Left colon (tissue), 2 donors: ENCODE measurements around the gene NXPE3. TPM values are rescaled to one million over a fixed set of nuclear protein-coding genes. Genes with fewer than 3 reads are reported as not detected.

ENCODE experiments used
- ATAC-seq: fragments of 200-7000 bp; cut with Tn5 transposase; one replicate; pipeline ENCODE4 v1.9.1; 2020; ENCODE audit warnings: mild to moderate bottlenecking, moderate library complexity
- DNase-seq, 2 donors: peaks; one replicate each; pipeline ENCODE4 v3.0.0-alpha.2; 2020
- intact Hi-C, 2 donors: fragments of 100-400 bp; cut with DNase I in 1 of 2; cut with micrococcal nuclease in 1 of 2; formaldehyde crosslinking; loops; one replicate each; pipeline versions ENCODE4 v1.11.2 to v1.14.0; 2022; cut with DNase I, micrococcal nuclease
- total RNA-seq, 2 donors: library from RNA; stranded (reverse); fragmentation: NEBNext Ultra II Directional; extraction: Animal tissue kit (Norgen Biotek cat#: 25700); gene quantifications; one replicate each; pipeline ENCODE4 v1.2.1, GENCODE V29; 2021
- donor health status: DM: no; HTN: no; CAD: no.
- donor health status: DM: yes; HTN: yes; CAD: no.

The NXPE3 gene
- total RNA-seq, 2 donors from 2014 or later, result 2.7 to 5.4 TPM

DNA sequence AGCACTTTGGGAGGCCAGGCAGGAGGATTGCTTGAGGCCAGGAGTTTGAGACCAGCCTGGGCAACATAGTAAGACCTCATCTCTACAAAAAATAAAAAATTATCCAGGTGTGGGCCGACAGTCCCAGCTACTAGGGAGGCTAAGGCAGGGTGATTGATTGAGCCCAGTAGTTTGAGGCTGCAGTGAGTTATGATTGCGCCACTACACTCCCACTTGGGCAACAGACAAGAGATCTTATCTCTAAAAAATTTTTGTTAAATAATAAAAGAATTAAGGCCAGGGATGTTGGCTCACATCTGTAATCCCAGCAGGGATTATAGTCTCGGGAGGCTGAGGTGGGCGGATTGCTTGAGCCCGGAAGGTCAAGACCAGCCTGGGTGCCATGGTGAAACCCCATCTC lies 44.5 kb downstream of the NXPE3 start:
- DNase-seq, result no peak
- intact Hi-C loops, result no loop called here
- no peak for ATAC-seq

DNA sequence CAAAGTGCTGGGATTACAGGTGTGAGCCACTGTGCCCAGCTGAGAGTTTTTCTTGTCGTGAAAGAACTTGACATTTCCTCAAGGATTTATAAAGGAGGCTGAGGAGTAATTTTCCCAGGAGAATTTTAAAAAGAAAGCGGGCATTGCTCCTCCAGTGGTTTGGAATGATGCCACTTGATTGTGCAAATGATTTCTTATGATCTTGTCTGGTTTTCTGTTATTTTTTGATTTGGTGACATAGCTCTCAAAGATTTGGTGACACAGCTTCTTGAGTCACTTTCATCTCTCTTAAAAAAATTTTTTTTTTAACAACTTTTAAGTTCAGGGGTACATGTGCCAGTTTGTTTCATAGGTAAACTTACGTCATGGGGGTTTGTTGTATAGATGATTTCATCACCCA lies 45.7 kb downstream of the NXPE3 start:
- ATAC-seq (no peak), DNase-seq (no peak)
- intact Hi-C loops, result no loop called here

GRCh38 chr3:101825904-101826445 lies 47.0 kb downstream of the NXPE3 start:
- intact Hi-C loops, result no loop called here
- DNase-seq (no peak), ATAC-seq (no peak)

GRCh38 chr3:101827211-101828174 lies 48.5 kb downstream of the NXPE3 start:
- DNase-seq (peak; percentile 84 to 85), ATAC-seq (peak; percentile 86)
- intact Hi-C loops, result no loop called here

GRCh38 chr3:101828276-101828675 lies 49.3 kb downstream of the NXPE3 start:
- ATAC-seq (no peak), DNase-seq (no peak)
- intact Hi-C loops, result no loop called here

GRCh38 chr3:101828691-101829436 lies 49.9 kb downstream of the NXPE3 start:
- intact Hi-C loops, result no loop called here
- ATAC-seq (peak; percentile 33), DNase-seq (peak; percentile 53 to 77)

- intact Hi-C loops, result no loop called here
- DNase-seq, result no peak
- ATAC-seq, result no peak
These were observed 50.4 kb downstream of the NXPE3 start for GRCh38 chr3:101829437-101829830.

DNA sequence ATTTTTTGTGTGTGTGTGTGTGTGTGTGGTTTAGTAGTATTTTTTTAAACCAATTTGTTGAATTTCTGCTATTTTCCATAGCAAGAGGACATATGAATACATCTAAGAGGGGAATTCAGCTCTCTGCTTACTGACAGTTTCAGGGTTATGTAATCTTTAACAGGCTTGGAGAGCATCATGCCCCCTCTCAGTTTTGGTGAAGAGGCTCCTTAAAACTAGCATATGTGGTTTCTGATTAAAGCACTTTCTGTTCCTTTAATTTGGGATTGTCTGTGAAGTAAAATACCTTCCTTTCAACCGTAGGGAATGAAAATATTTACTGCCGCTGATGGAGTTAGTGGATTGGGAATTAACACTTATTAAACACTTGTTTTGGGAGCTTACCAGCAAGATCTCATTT lies 50.9 kb downstream of the NXPE3 start:
- intact Hi-C loops, result no loop called here

GRCh38 chr3:101833446-101833974 lies 54.5 kb downstream of the NXPE3 start:
- ATAC-seq (peak; percentile 25), DNase-seq (no peak)
- intact Hi-C loops, result no loop called here

More for the DNA sequence above, 50.9 kb downstream of the NXPE3 start:
- DNase-seq (no peak), ATAC-seq (no peak)

GRCh38 chr3:101835676-101836075 lies 56.7 kb downstream of the NXPE3 start:
- DNase-seq, result no peak
- no peak for ATAC-seq
- intact Hi-C loops, result no loop called here

DNA sequence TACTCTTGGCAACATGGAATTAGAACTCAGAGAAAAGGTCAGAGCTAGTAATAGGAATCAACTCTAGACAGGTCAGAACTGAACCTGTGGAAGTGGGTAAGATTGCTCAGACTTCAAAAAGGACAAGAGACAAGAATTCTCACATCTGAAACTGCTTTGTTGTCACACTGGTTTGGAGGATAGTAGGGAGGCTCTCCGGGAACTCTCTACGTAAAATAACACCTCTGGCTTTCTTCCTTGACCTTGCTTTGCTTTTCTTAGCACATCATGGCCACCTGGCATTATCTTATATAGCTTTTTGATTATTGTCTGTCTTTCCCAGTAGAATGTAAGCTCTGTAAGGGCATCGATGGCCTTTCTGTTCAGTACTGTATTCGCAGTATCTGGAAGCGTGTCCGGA lies 57.1 kb downstream of the NXPE3 start:
- ATAC-seq (no peak), DNase-seq (no peak)
- intact Hi-C loops, result no loop called here

DNA sequence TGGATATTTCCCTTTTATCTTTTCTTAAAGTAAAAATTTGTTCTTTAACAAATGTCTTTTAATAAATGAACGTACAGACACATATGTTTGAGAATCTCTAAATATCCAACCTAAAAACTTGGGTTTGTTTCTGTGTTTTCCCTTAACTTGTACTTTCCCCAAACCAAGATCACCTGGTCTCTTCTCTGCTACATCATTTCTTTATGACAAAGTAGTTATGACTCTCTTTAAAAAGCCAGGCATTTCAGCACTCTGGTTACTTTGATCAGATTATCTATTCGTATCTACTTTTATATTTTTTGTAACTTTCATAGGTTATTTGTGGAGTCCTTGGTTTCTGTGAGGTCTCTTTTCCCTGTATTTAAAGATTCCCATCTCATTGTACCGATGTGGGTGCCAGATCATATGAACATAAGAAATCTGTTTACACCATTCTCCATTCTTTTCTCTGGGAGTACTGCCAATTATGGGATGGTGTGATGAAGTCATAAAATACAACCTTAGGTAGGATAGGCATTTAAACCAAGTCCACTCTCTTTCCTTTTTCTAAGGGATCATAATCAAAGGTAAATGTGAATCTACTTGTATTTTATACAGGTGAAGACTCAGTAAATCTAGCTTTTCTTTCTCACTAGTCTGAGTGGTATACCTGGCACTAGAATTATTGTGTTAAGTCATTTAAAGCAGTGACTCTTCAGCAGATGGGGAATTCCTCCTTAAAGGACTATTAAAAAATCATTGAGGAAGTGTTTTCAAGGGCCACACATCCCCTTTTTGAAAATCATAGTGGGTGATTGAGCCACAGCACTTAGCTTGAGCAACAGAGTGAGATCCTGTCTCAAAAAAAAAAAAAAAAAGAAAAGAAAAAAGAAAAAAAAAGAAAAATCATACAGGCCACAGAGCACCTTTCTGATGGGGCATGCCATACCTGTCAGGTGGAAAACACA lies 57.9 kb downstream of the NXPE3 start:
- ATAC-seq (peak; percentile 90), DNase-seq (no peak)
- intact Hi-C loops, result no loop called here

GRCh38 chr3:101838691-101839090 lies 59.7 kb downstream of the NXPE3 start:
- DNase-seq, result no peak
- ATAC-seq, result no peak
- intact Hi-C loops, result no loop called here

GRCh38 chr3:101840066-101840465 lies 61.1 kb downstream of the NXPE3 start:
- intact Hi-C loops, result no loop called here

GRCh38 chr3:101842245-101842934 lies 63.4 kb downstream of the NXPE3 start:
- no peak for ATAC-seq
- intact Hi-C loops, result no loop called here
- DNase-seq, result no peak

More at GRCh38 chr3:101840066-101840465, 61.1 kb downstream of the NXPE3 start:
- DNase-seq (no peak), ATAC-seq (no peak)

- ATAC-seq, result no peak
- intact Hi-C loops, result no loop called here
- DNase-seq, result no peak
These were observed 63.9 kb downstream of the NXPE3 start for GRCh38 chr3:101842935-101843330.

DNA sequence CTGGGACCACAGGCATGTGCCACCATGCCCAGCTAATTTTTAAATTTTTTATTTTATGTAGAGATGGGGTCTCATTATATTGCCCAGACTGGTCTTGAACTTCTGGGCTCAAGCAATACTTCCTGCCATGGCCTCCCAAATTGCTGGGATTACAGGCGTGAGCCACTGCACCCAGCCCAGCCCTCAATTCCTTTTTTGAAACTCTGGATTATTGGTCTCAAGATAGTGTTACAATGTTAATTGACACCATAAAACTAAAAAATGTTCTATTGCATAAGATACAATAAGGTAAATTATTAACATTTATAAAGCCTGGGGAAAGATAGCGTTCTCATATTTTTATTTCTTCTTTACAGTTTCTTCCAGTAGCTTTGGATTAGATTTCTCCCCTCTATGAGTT lies 66.4 kb downstream of the NXPE3 start:
- intact Hi-C loops, result no loop called here
- ATAC-seq (peak; percentile 33), DNase-seq (peak in 1 of 2 donors; percentile 52)

DNA sequence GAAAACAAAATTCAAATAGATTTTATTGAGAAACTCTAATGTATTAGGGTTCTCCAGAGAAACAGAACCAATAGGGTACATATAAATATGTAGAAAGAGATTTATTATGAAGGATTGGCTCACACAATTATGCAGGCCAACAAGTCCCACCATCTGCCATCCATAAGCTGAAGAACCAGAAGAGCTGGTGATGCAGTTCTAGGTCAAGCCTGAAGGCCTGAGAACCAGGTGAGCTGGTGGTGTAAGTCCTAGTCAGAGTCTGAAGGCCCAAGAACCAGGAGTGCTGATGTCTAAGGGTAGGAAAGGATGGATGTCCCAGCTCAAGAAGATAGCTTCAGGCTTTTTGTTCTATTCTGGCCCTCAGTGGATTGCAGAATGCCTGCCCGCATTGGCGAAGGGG lies 67.7 kb downstream of the NXPE3 start:
- ATAC-seq (no peak), DNase-seq (no peak)

More for the DNA sequence above, 67.7 kb downstream of the NXPE3 start:
- intact Hi-C loops, result no loop called here
